Measurements from ENCODE around the gene GALNT18.

- no peak for TF ChIP-seq EZH2phosphoT487 (IDR thresholded peaks at IDR 0.05; ENCODE audit: unreplicated experiment)
- TF ChIP-seq ETS1 (IDR thresholded peaks at IDR 0.05), result no peak
- no peak for TF ChIP-seq CTCF (conservative IDR thresholded peaks at IDR 0.05; ENCODE audit: low read depth in 2 of 2)
- TF ChIP-seq POLR2AphosphoS5 (IDR thresholded peaks at IDR 0.05; ENCODE audit: low read depth), result no peak
- no peak for TF ChIP-seq REST (IDR thresholded peaks at IDR 0.05; ENCODE audit: unreplicated experiment)
Measured at GRCh38 chr11:11555208-11555607, 66.6 kb downstream of the GALNT18 start.
